PC-9 (cell line): ENCODE results near the gene DHRS7B.

Experiments used
- CTCF ChIP-seq: fragments of 200-600 bp; sonication (generic); conservative IDR thresholded peaks from 2 replicates; pipeline ENCODE4 v1.6.1; 2017; ENCODE audit warnings: mixed run types, antibody characterized with exemption, mild to moderate bottlenecking, moderate library complexity
- EZH2 ChIP-seq: fragments of 200-600 bp; sonication (generic); IDR thresholded peaks from 2 replicates; pipeline ENCODE4 v1.8.0; 2017; ENCODE audit warnings: antibody characterized with exemption, low read depth

GRCh38 chr17:21143695-21144094 is 16.9 kb downstream of the DHRS7B start:
- TF ChIP-seq CTCF (no peak), EZH2 (no peak)
